A549 (cell line): ENCODE measurements around the gene CDCA3. TPM values are rescaled to one million over a fixed set of nuclear protein-coding genes. Genes with fewer than 3 reads are reported as not detected.

ENCODE experiments used
- ATAC-seq, 2 experiments: fragments of 200-7000 bp in 1 of 2; fragments of >200 bp in 1 of 2; cut with Nextera tagmentation in 1 of 2; cut with Tn5 transposase in 1 of 2; 3 replicates each; pipeline versions ENCODE4 v1.8.0 to v1.9.1; 2018 to 2020; ENCODE audit warnings: mild to moderate bottlenecking in 1 of 2, moderate library complexity in 1 of 2
- CTCF ChIA-PET: fragments of 300-600 bp; sonication (Branson Sonifier 250); formaldehyde crosslinking; extraction: SDS; loops from one replicate; lab custom pipeline; 2021; ENCODE audit warnings: antibody characterized with exemption, inconsistent platforms; lab: Yijun Ruan, JAX
- POLR2A ChIA-PET: fragments of 350-600 bp; formaldehyde crosslinking; extraction: SDS; loops from one replicate; lab custom pipeline; 2021; ENCODE audit warnings: antibody characterized with exemption, inconsistent platforms; lab: Yijun Ruan, JAX
- DNase-seq, 2 experiments: peaks; one replicate each; pipeline versions ENCODE4 v3.0.0 to v3.0.0-alpha.2; 2011 to 2016; ENCODE audit warnings: low read depth in 1 of 2, low spot score in 1 of 2
- FAIRE-seq: peaks from 2 replicates; lab custom pipeline; 2011; peaks lifted over from hg19 to GRCh38; lab: Jason Lieb, UNC
- H3K27ac ChIP-seq, 2 experiments: fragments of >200 bp; sonication (Bioruptor Twin); formaldehyde crosslinking; 3 replicates each; pipeline ENCODE4 v1.5.1; 2016 to 2017
- H3K4me1 ChIP-seq: fragments of >200 bp; sonication (Bioruptor Twin); formaldehyde crosslinking; 3 replicates; pipeline ENCODE4 v1.6.1; 2016
- H3K4me2 ChIP-seq: fragments of >200 bp; sonication (Bioruptor Twin); formaldehyde crosslinking; 3 replicates; pipeline ENCODE4 v1.6.1; 2016
- H3K4me3 ChIP-seq: fragments of >200 bp; sonication (Bioruptor Twin); formaldehyde crosslinking; 3 replicates; pipeline ENCODE4 v1.5.1; 2016
- H3K9me3 ChIP-seq: fragments of >200 bp; sonication (Bioruptor Twin); formaldehyde crosslinking; 3 replicates; pipeline ENCODE4 v1.6.1; 2016
- BHLHE40 ChIP-seq: IDR thresholded peaks from 2 replicates; pipeline ENCODE4 v1.6.1; 2012; ENCODE audit warnings: low read depth, low read length, inconsistent platforms
- CBX2 ChIP-seq: fragments of 200-600 bp; sonication (generic); IDR thresholded peaks from 2 replicates; pipeline ENCODE4 v1.6.1; 2016; ENCODE audit warnings: low read depth, mild to moderate bottlenecking, borderline replicate concordance
- CHD2 ChIP-seq: fragments of 150-350 bp; IDR thresholded peaks from 2 replicates; pipeline ENCODE4 v1.6.1; 2014; ENCODE audit warnings: low read length; ENCODE audit not compliant: partially characterized antibody
- EHF ChIP-seq: fragments of 250-450 bp; sonication (Bioruptor Pico); IDR thresholded peaks from 2 replicates; pipeline ENCODE4 v1.5.0; 2020; ENCODE audit warnings: mild to moderate bottlenecking
- ESRRA ChIP-seq: fragments of 150-350 bp; IDR thresholded peaks from 2 replicates; pipeline ENCODE4 v1.6.1; 2014; ENCODE audit warnings: mild to moderate bottlenecking, low read length, borderline replicate concordance
- FOSB ChIP-seq: fragments of 250-450 bp; sonication (Bioruptor Pico); IDR thresholded peaks from 2 replicates; pipeline ENCODE4 v1.5.0; 2020; ENCODE audit warnings: mild to moderate bottlenecking, moderate library complexity
- GATA3 ChIP-seq: IDR thresholded peaks from 2 replicates; pipeline ENCODE4 v1.6.1; 2012; ENCODE audit warnings: borderline replicate concordance
- HDAC2 ChIP-seq: fragments of 200-600 bp; sonication (generic); IDR thresholded peaks from 2 replicates; pipeline ENCODE4 v1.6.1; 2016
- HEYL ChIP-seq: fragments of 250-450 bp; sonication (Bioruptor Pico); IDR thresholded peaks from 2 replicates; pipeline ENCODE4 v1.8.0; 2021; ENCODE audit warnings: mild to moderate bottlenecking, moderate library complexity
- HOXB13 ChIP-seq: fragments of 250-450 bp; sonication (Bioruptor Pico); IDR thresholded peaks from 2 replicates; pipeline ENCODE4 v1.5.0; 2020; ENCODE audit warnings: low read depth, mild to moderate bottlenecking, moderate library complexity
- KDM1A ChIP-seq: fragments of 200-600 bp; sonication (generic); IDR thresholded peaks from 2 replicates; pipeline ENCODE4 v1.6.1; 2016; ENCODE audit warnings: low read depth, mild to moderate bottlenecking
- MAZ ChIP-seq: fragments of 150-350 bp; IDR thresholded peaks from 2 replicates; pipeline ENCODE4 v1.6.1; 2014; ENCODE audit warnings: antibody characterized with exemption, low read depth, low read length, borderline replicate concordance
- NFE2L2 ChIP-seq: fragments of 150-350 bp; conservative IDR thresholded peaks from 2 replicates; pipeline ENCODE4 v1.6.1; 2014; ENCODE audit warnings: low read length
- NPAS2 ChIP-seq: fragments of 250-450 bp; sonication (Bioruptor Pico); IDR thresholded peaks from 2 replicates; pipeline ENCODE4 v1.8.0; 2022; ENCODE audit warnings: mild to moderate bottlenecking, moderate library complexity, borderline replicate concordance
- PHF8 ChIP-seq: fragments of 200-600 bp; sonication (generic); IDR thresholded peaks from 2 replicates; pipeline ENCODE4 v1.6.1; 2016; ENCODE audit warnings: low read depth, mild to moderate bottlenecking, antibody characterized with exemption, moderate library complexity, borderline replicate concordance
- POLR2A ChIP-seq: IDR thresholded peaks from 2 replicates; pipeline ENCODE4 v1.6.1; 2012; ENCODE audit warnings: mild to moderate bottlenecking, low read length
- RCOR1 ChIP-seq: fragments of 150-350 bp; IDR thresholded peaks from 2 replicates; pipeline ENCODE4 v1.6.1; 2014; ENCODE audit warnings: antibody characterized with exemption, low read length, low read depth
- RFX5 ChIP-seq: fragments of 450-650 bp; IDR thresholded peaks from 2 replicates; pipeline ENCODE4 v1.7.1; 2014; ENCODE audit warnings: antibody characterized with exemption, mild to moderate bottlenecking, moderate library complexity
- SMC3 ChIP-seq: fragments of >200 bp; sonication (Bioruptor Twin); formaldehyde crosslinking; IDR thresholded peaks from 3 replicates; pipeline ENCODE4 v1.6.1; 2018; ENCODE audit warnings: inconsistent platforms
- ZFP36 ChIP-seq: fragments of 450-650 bp; IDR thresholded peaks from 2 replicates; pipeline ENCODE4 v1.6.1; 2014; ENCODE audit warnings: borderline replicate concordance; ENCODE audit not compliant: partially characterized antibody
- ZNF302 ChIP-seq: fragments of 250-450 bp; sonication (Bioruptor Pico); IDR thresholded peaks from 2 replicates; pipeline ENCODE4 v1.9.0; 2021; ENCODE audit warnings: inconsistent platforms, mild to moderate bottlenecking, moderate library complexity
- WGBS: methylation state at CpG from one replicate; pipeline ENCODE4 v1.1.6; 2017; ENCODE audit errors: missing lambda C conversion rate; 5-methylcytosine and 5-hydroxymethylcytosine counted together
- polyA plus RNA-seq, 4 experiments: library from polyadenylated mRNA; depleted of rRNA in 3 of 4; stranded (reverse); fragments of >200 nt; fragmentation: RNase III in 1 of 4; extraction: RNeasy Plus Mini Kit Qiagen cat#74134 plus additional on column Dnase treatment in 1 of 4; gene quantifications; 2 replicates in 3 of 4; 3 replicates in 1 of 4; pipeline ENCODE4 v1.2.3, GENCODE V29; 2011 to 2017
- TF ChIP-seq, protein P1 (sequence below): fragments of 250-450 bp; sonication (Bioruptor Pico); IDR thresholded peaks from 2 replicates; pipeline ENCODE4 v1.5.0; 2020; ENCODE audit warnings: low read depth, mild to moderate bottlenecking, moderate library complexity
- TF ChIP-seq, protein P2 (sequence below): IDR thresholded peaks from 2 replicates; pipeline ENCODE4 v1.6.1; 2012
- TF ChIP-seq, protein P3 (sequence below): fragments of 150-350 bp; IDR thresholded peaks from 2 replicates; pipeline ENCODE4 v1.6.1; 2014; ENCODE audit warnings: low read depth, mild to moderate bottlenecking, low read length
- TF ChIP-seq, protein P4 (sequence below): IDR thresholded peaks from 2 replicates; pipeline ENCODE4 v1.6.1; 2012
- TF ChIP-seq, protein P5 (sequence below): fragments of 450-650 bp; IDR thresholded peaks from 2 replicates; pipeline ENCODE4 v1.6.1; 2014; ENCODE audit warnings: antibody characterized with exemption
- TF ChIP-seq, protein P6 (sequence below): fragments of >200 bp; sonication (Bioruptor Twin); formaldehyde crosslinking; IDR thresholded peaks from 2 replicates; pipeline ENCODE4 v1.6.1; 2016

The CDCA3 gene
- polyA plus RNA-seq, 2 of the 4 experiments (the other 2 are of a cell fraction), result 57.5 to 80.2 TPM

DNA sequence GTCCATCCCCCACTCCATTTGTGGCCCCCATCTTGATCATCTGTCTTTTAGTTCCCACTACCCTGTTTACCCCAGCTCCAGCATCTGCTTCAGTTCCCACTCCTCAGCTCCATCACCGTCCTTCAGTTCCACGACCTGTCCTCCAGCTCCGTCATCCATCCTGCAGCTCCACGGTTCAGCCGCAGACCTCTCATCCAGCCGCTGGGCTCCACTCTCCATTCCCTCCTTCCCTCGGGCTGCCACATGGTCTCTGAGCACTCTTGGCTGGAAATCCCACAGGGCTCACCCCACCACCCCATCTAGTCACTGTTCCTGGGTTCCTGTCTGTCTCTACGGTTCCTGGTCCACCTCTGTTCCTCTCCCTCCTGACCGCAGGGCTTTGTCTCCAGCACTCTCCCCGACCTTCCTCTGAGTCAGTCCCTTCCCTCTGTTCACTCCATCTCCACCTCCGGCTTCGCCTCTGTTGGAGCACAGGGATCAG is 26.1 kb downstream of the CDCA3 start:
- 75% methylated on average over 12 of the region's 12 CpGs for WGBS
- peak in 1 of 2 experiments; percentile 3; a peak in 3 of 6 replicates for ATAC-seq
- no peak for FAIRE-seq
- TF ChIP-seq, protein P1, sequence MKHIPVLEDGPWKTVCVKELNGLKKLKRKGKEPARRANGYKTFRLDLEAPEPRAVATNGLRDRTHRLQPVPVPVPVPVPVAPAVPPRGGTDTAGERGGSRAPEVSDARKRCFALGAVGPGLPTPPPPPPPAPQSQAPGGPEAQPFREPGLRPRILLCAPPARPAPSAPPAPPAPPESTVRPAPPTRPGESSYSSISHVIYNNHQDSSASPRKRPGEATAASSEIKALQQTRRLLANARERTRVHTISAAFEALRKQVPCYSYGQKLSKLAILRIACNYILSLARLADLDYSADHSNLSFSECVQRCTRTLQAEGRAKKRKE (CRISPR knock-in tag), result no peak
- TF ChIP-seq, protein P2, sequence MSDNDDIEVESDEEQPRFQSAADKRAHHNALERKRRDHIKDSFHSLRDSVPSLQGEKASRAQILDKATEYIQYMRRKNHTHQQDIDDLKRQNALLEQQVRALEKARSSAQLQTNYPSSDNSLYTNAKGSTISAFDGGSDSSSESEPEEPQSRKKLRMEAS, result no peak
- TF ChIP-seq CHD2, result no peak
- TF ChIP-seq NPAS2 (CRISPR knock-in tag), result no peak
- no peak for TF ChIP-seq RFX5
- no peak for TF ChIP-seq PHF8
- TF ChIP-seq, protein P3, sequence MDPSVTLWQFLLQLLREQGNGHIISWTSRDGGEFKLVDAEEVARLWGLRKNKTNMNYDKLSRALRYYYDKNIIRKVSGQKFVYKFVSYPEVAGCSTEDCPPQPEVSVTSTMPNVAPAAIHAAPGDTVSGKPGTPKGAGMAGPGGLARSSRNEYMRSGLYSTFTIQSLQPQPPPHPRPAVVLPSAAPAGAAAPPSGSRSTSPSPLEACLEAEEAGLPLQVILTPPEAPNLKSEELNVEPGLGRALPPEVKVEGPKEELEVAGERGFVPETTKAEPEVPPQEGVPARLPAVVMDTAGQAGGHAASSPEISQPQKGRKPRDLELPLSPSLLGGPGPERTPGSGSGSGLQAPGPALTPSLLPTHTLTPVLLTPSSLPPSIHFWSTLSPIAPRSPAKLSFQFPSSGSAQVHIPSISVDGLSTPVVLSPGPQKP, result no peak
- no peak for TF ChIP-seq CBX2
- no peak for TF ChIP-seq MAZ
- no peak for TF ChIP-seq ZNF302 (CRISPR knock-in tag)
- TF ChIP-seq NFE2L2, result no peak
- no peak for TF ChIP-seq HEYL (CRISPR knock-in tag)
- no peak for TF ChIP-seq EHF (CRISPR knock-in tag)
- TF ChIP-seq SMC3, result no peak
- TF ChIP-seq KDM1A, result no peak
- TF ChIP-seq RCOR1, result no peak
- TF ChIP-seq, protein P4, sequence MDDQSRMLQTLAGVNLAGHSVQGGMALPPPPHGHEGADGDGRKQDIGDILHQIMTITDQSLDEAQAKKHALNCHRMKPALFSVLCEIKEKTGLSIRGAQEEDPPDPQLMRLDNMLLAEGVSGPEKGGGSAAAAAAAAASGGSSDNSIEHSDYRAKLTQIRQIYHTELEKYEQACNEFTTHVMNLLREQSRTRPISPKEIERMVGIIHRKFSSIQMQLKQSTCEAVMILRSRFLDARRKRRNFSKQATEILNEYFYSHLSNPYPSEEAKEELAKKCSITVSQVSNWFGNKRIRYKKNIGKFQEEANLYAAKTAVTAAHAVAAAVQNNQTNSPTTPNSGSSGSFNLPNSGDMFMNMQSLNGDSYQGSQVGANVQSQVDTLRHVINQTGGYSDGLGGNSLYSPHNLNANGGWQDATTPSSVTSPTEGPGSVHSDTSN, result no peak
- ChIA-PET CTCF (interaction anchor here (0.5 to 29.8 kb wide), 41 partner anchors 10 to 587 kb away, joined by 3 to 306 read pairs (median 7); partner anchors contain the start of genes CD4, CDCA3, COPS7A and GNB3), POLR2A (interaction anchor here (1.0 to 1.1 kb wide), 2 partner anchors 59 to 72 kb away, joined by 4 to 5 read pairs; partner anchors contain the start of genes MLF2 and PTMS)
- Histone ChIP-seq H3K4me2 (peak overlapping the region; percentile 69), H3K9me3 (no peaks in the 10 kb centered on the region), H3K4me3 (no peak overlapping the region), H3K27ac (peak overlapping the region in 1 of 2 experiments; percentile 39; a peak in 3 of 6 replicates), H3K4me1 (peaks cover 31% of the 10 kb centered on the region)
- no peak for DNase-seq

DNA sequence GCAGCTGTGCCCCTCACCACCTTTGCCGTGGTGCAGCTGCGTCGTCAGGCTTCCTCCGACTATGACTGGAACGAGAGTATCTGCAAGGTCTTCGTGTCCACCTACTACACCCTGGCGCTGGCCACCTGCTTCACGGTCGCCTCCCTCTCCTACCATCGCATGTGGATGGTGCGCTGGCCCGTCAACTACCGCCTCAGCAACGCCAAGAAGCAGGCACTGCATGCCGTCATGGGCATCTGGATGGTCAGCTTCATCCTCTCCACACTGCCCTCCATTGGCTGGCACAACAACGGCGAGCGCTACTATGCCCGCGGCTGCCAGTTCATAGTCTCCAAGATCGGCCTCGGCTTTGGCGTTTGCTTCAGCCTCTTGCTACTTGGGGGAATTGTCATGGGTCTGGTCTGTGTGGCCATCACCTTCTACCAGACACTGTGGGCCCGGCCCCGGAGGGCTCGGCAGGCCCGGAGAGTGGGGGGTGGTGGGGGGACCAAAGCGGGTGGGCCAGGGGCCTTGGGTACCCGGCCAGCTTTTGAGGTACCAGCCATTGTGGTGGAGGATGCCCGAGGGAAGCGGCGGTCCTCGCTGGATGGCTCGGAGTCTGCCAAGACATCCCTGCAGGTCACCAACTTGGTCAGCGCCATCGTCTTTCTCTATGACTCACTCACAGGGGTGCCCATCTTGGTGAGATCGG is 26.9 kb downstream of the CDCA3 start:
- 87% methylated on average over 33 of the region's 37 CpGs for WGBS
- CTCF ChIA-PET, result interaction anchor here (0.7 to 29.8 kb wide), 22 partner anchors 11 to 274 kb away, joined by 3 to 306 read pairs (median 10); partner anchors contain the start of genes CD4, CDCA3, GNB3 and LAG3

More for the DNA sequence above, 26.9 kb downstream of the CDCA3 start:
- TF ChIP-seq NPAS2 (CRISPR knock-in tag) (no peak), CBX2 (no peak), FOSB (CRISPR knock-in tag) (no peak), POLR2A (no peak; the same call in 1 of the 2 replicates), ZFP36 (no peak), ZNF302 (CRISPR knock-in tag) (no peak), KDM1A (no peak), HOXB13 (CRISPR knock-in tag) (no peak), HDAC2 (no peak), RFX5 (no peak), MAZ (no peak), NFE2L2 (no peak), GATA3 (no peak), BHLHE40 (no peak), ESRRA (no peak)
- TF ChIP-seq, protein P2, result no peak
- TF ChIP-seq, protein P5, sequence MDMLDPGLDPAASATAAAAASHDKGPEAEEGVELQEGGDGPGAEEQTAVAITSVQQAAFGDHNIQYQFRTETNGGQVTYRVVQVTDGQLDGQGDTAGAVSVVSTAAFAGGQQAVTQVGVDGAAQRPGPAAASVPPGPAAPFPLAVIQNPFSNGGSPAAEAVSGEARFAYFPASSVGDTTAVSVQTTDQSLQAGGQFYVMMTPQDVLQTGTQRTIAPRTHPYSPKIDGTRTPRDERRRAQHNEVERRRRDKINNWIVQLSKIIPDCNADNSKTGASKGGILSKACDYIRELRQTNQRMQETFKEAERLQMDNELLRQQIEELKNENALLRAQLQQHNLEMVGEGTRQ, result no peak
- TF ChIP-seq, protein P6, sequence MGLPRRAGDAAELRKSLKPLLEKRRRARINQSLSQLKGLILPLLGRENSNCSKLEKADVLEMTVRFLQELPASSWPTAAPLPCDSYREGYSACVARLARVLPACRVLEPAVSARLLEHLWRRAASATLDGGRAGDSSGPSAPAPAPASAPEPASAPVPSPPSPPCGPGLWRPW, result no peak
- Histone ChIP-seq H3K27ac (no peak overlapping the region), H3K4me2 (no peak overlapping the region), H3K4me1 (peaks cover 26% of the 10 kb centered on the region), H3K9me3 (no peaks in the 10 kb centered on the region), H3K4me3 (no peak overlapping the region)
- DNase-seq (no peak), ATAC-seq (no peak), FAIRE-seq (no peak)
- POLR2A ChIA-PET, result interaction anchor here (1.0 to 1.4 kb wide), 3 partner anchors 58 to 71 kb away, joined by 4 to 5 read pairs (median 4); partner anchors contain the start of genes MLF2 and PTMS
